CD4-positive, CD25-positive, alpha-beta regulatory T cell (primary cell): Measurements from ENCODE around the gene DYNC1I2. TPM values are rescaled to one million over a fixed set of nuclear protein-coding genes. Genes with fewer than 3 reads are reported as not detected.
A peak's percentile ranks its signal among the peaks of the same experiment; 100 is the strongest.

Experiments used
- ATAC-seq, 2 donors: fragments of 150-1000 bp; cut with Tn5 transposase; one replicate each; pipeline ENCODE4 v1.10.0; 2021; ENCODE audit warnings: low read depth in 2 of 2, moderate number of reproducible peaks in 2 of 2, moderate library complexity in 1 of 2
- DNase-seq, 3 donors: peaks; one replicate each; pipeline versions ENCODE4 v3.0.0 to v3.0.0-alpha.2; 2012 to 2022; ENCODE audit warnings: mixed read lengths in 1 of 3
- H3K27ac ChIP-seq: one replicate; pipeline ENCODE4 v1.7.0; 2013; ENCODE audit warnings: mild to moderate bottlenecking, low read length; ENCODE audit not compliant: insufficient read depth, poor library complexity, severe bottlenecking
- H3K27me3 ChIP-seq: one replicate; pipeline ENCODE4 v1.7.0; 2013; ENCODE audit warnings: low read length; ENCODE audit not compliant: control insufficient read depth, insufficient read depth
- H3K36me3 ChIP-seq: one replicate; pipeline ENCODE4 v1.7.0; 2013; ENCODE audit warnings: mild to moderate bottlenecking, low read length, moderate library complexity; ENCODE audit not compliant: control insufficient read depth, insufficient read depth
- H3K4me1 ChIP-seq: 2 replicates; pipeline ENCODE4 v1.7.0; 2013; ENCODE audit warnings: mild to moderate bottlenecking, low read length; ENCODE audit not compliant: insufficient read depth, control insufficient read depth, poor library complexity, severe bottlenecking
- H3K4me3 ChIP-seq: one replicate; pipeline ENCODE4 v1.7.0; 2013; ENCODE audit warnings: low read depth, mild to moderate bottlenecking, low read length, moderate library complexity
- H3K9me3 ChIP-seq, 2 experiments: 1 replicate in 1 of 2; 2 replicates in 1 of 2; pipeline ENCODE4 v1.7.0; 2013; ENCODE audit warnings: low read length in 2 of 2, mild to moderate bottlenecking in 1 of 2, moderate library complexity in 1 of 2; ENCODE audit not compliant: control insufficient read depth in 2 of 2
- H3K27ac Mint-ChIP-seq, 3 donors: one replicate each; pipeline ENCODE4 v1.8.0; 2020 to 2022; ENCODE audit warnings: mild to moderate bottlenecking in 3 of 3, mixed read lengths in 3 of 3, moderate library complexity in 2 of 3
- H3K27me3 Mint-ChIP-seq: one replicate; pipeline ENCODE4 v1.8.0; 2022; ENCODE audit warnings: mild to moderate bottlenecking, mixed read lengths
- H3K36me3 Mint-ChIP-seq: one replicate; pipeline ENCODE4 v1.8.0; 2020; ENCODE audit warnings: mixed read lengths
- H3K4me1 Mint-ChIP-seq, 4 donors: one replicate each; pipeline ENCODE4 v1.8.0; 2020 to 2022; ENCODE audit warnings: mixed read lengths in 4 of 4, mild to moderate bottlenecking in 1 of 4
- H3K4me3 Mint-ChIP-seq, 4 donors: one replicate each; pipeline ENCODE4 v1.8.0; 2020 to 2022; ENCODE audit warnings: mild to moderate bottlenecking in 4 of 4, mixed read lengths in 4 of 4, moderate library complexity in 3 of 4
- H3K9me3 Mint-ChIP-seq, 7 donors: one replicate each; pipeline ENCODE4 v1.8.0; 2020 to 2022; ENCODE audit warnings: mixed read lengths in 7 of 7, mild to moderate bottlenecking in 3 of 7, moderate library complexity in 2 of 7
- polyA plus RNA-seq, 4 donors: library from polyadenylated mRNA; unstranded; fragments of 300-500 nt; fragmentation: Illumina TruSeq; gene quantifications; one replicate each; pipeline ENCODE4 v1.2.3, GENCODE V29; 2021
- total RNA-seq: library from RNA; stranded (reverse); gene quantifications from one replicate; pipeline ENCODE4 v1.2.3, GENCODE V29; 2022

The DYNC1I2 gene
- total and polyA plus RNA-seq, 5 donors from 2014 or later = 20.9 to 31.6 (median 29.5) TPM

GRCh38 chr2:171719660-171720059 lies 32.4 kb downstream of the DYNC1I2 start:
- no peaks in the 10 kb centered on the region for H3K27me3 Mint-ChIP-seq
- Histone ChIP-seq H3K9me3 (no peaks in the 10 kb centered on the region), H3K27me3 (no peaks in the 10 kb centered on the region), H3K27ac (no peak overlapping the region), H3K4me3 (no peak overlapping the region), H3K36me3 (peaks cover 29% of the 10 kb centered on the region), H3K4me1 (no peaks in the 10 kb centered on the region)
- no peak overlapping the region for H3K27ac Mint-ChIP-seq
- peaks cover 2 to 16% (median 6%) of the 10 kb centered on the region in 4 donors for H3K4me1 Mint-ChIP-seq
- H3K9me3 Mint-ChIP-seq = no peaks in the 10 kb centered on the region
- ATAC-seq = no peak
- H3K36me3 Mint-ChIP-seq = peaks cover 11% of the 10 kb centered on the region
- H3K4me3 Mint-ChIP-seq = no peak overlapping the region
- DNase-seq = no peak

GRCh38 chr2:171723716-171724683 lies 36.7 kb downstream of the DYNC1I2 start:
- no peaks in the 10 kb centered on the region for H3K27me3 ChIP-seq
- ATAC-seq = no peak
- Mint-ChIP-seq H3K4me3 (no peak overlapping the region), H3K9me3 (no peaks in the 10 kb centered on the region), H3K36me3 (peaks cover 27% of the 10 kb centered on the region), H3K27me3 (no peaks in the 10 kb centered on the region), H3K4me1 (peaks cover under 1 to 11% (median 2%) of the 10 kb centered on the region in 4 donors), H3K27ac (peak overlapping the region in 1 of 3 donors; percentile 18)
- no peak overlapping the region for H3K27ac ChIP-seq
- peaks cover 37% of the 10 kb centered on the region for H3K36me3 ChIP-seq
- no peak overlapping the region for H3K4me3 ChIP-seq
- no peaks in the 10 kb centered on the region for H3K9me3 ChIP-seq
- no peaks in the 10 kb centered on the region for H3K4me1 ChIP-seq
- no peak for DNase-seq

- Mint-ChIP-seq H3K4me3 (no peak overlapping the region), H3K36me3 (peaks cover 51% of the 10 kb centered on the region), H3K27ac (no peak overlapping the region)
Measured at GRCh38 chr2:171726847-171727450, 39.7 kb downstream of the DYNC1I2 start.

GRCh38 chr2:171728989-171729951 lies 42.0 kb downstream of the DYNC1I2 start:
- Mint-ChIP-seq H3K9me3 (peaks cover 0 to 3% (median 0%) of the 10 kb centered on the region in 7 donors), H3K4me3 (no peak overlapping the region), H3K4me1 (peaks cover 0 to 12% (median 7%) of the 10 kb centered on the region in 4 donors), H3K27ac (no peak overlapping the region), H3K36me3 (peaks cover 66% of the 10 kb centered on the region), H3K27me3 (no peaks in the 10 kb centered on the region)
- no peak overlapping the region for H3K4me3 ChIP-seq
- ATAC-seq (no peak), DNase-seq (no peak)
- H3K4me1 ChIP-seq = no peaks in the 10 kb centered on the region
- no peak overlapping the region for H3K27ac ChIP-seq
- peaks cover 61% of the 10 kb centered on the region for H3K36me3 ChIP-seq
- H3K27me3 ChIP-seq = no peaks in the 10 kb centered on the region
- no peaks in the 10 kb centered on the region for H3K9me3 ChIP-seq

More at GRCh38 chr2:171726847-171727450, 39.7 kb downstream of the DYNC1I2 start:
- H3K4me1 Mint-ChIP-seq = peaks cover 0 to 2% (median 0%) of the 10 kb centered on the region in 4 donors
- Histone ChIP-seq H3K27ac (no peak overlapping the region), H3K9me3 (no peaks in the 10 kb centered on the region), H3K36me3 (peaks cover 56% of the 10 kb centered on the region), H3K27me3 (no peaks in the 10 kb centered on the region), H3K4me3 (no peak overlapping the region), H3K4me1 (no peaks in the 10 kb centered on the region)
- DNase-seq (no peak), ATAC-seq (no peak)
- peaks cover 0 to 2% (median 0%) of the 10 kb centered on the region in 7 donors for H3K9me3 Mint-ChIP-seq
- H3K27me3 Mint-ChIP-seq = no peaks in the 10 kb centered on the region

- no peaks in the 10 kb centered on the region for H3K4me1 ChIP-seq
- peaks cover 0 to 18% (median 8%) of the 10 kb centered on the region in 4 donors for H3K4me1 Mint-ChIP-seq
- H3K27ac ChIP-seq = no peak overlapping the region
- H3K9me3 ChIP-seq = no peaks in the 10 kb centered on the region
- no peaks in the 10 kb centered on the region for H3K27me3 Mint-ChIP-seq
- H3K9me3 Mint-ChIP-seq = peaks cover 0 to 3% (median 0%) of the 10 kb centered on the region in 7 donors
- peaks cover 68% of the 10 kb centered on the region for H3K36me3 Mint-ChIP-seq
- no peak overlapping the region for H3K4me3 Mint-ChIP-seq
- H3K4me3 ChIP-seq = no peak overlapping the region
- ATAC-seq (no peak), DNase-seq (no peak)
- no peak overlapping the region for H3K27ac Mint-ChIP-seq
- H3K27me3 ChIP-seq = no peaks in the 10 kb centered on the region
- H3K36me3 ChIP-seq = peaks cover 64% of the 10 kb centered on the region
Measured at GRCh38 chr2:171729952-171730317, 42.7 kb downstream of the DYNC1I2 start.

- Mint-ChIP-seq H3K36me3 (peaks cover 70% of the 10 kb centered on the region), H3K4me3 (no peak overlapping the region)
- ATAC-seq = no peak
Measured at GRCh38 chr2:171735991-171736710, 48.9 kb downstream of the DYNC1I2 start.

More at GRCh38 chr2:171735991-171736710, 48.9 kb downstream of the DYNC1I2 start:
- no peak overlapping the region for H3K4me3 ChIP-seq
- no peaks in the 10 kb centered on the region for H3K9me3 ChIP-seq
- H3K9me3 Mint-ChIP-seq = peaks cover 0 to 3% (median 0%) of the 10 kb centered on the region in 7 donors
- no peak overlapping the region for H3K27ac Mint-ChIP-seq
- H3K4me1 Mint-ChIP-seq = peaks cover 11 to 32% (median 20%) of the 10 kb centered on the region in 4 donors
- H3K36me3 ChIP-seq = peaks cover 35% of the 10 kb centered on the region
- H3K4me1 ChIP-seq = no peaks in the 10 kb centered on the region
- no peaks in the 10 kb centered on the region for H3K27me3 Mint-ChIP-seq
- no peak overlapping the region for H3K27ac ChIP-seq
- no peak for DNase-seq
- no peaks in the 10 kb centered on the region for H3K27me3 ChIP-seq
